Embryonic facial prominence (tissue), 1 donor: ENCODE data around the gene SPANXN5.
"Not testable (repeated sequence)": the region's sequence is repeated elsewhere in the genome, so short reads cannot be mapped to it uniquely, and the experiment has no call there.

Experiments
- DNase-seq: peaks from one replicate; pipeline ENCODE4 v3.0.0-alpha.2; 2016; ENCODE audit errors: extremely low spot score

The SPANXN5 gene, protein sequence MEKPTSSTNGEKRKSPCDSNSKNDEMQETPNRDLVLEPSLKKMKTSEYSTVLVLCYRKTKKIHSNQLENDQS

DNA sequence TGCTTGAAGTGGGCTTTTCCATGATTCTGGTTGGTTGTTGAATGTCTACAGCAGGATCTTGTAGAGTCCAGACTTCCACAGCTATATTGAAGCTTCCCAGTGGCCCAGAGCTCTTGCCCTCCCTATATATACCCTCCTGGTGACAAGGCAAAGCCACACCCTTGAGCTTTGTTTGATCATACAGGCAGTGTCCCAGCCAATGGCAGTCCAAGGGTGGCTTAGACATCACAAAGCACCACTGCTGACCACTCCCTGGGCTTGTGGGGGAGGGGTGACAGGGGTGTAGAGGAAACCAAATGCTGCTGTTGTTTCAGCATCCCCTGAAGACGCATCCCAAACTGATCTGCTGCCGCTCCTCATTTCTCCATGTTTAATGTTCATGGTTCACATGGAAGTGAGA lies at the start of gene SPANXN5:
TSS of gene SPANXN5 (minus strand) at position 101 of the 400 bp plus-strand sequence. CDS start at position 22, 79 bp downstream.
- DNase-seq, result not testable (repeated sequence)

DNA sequence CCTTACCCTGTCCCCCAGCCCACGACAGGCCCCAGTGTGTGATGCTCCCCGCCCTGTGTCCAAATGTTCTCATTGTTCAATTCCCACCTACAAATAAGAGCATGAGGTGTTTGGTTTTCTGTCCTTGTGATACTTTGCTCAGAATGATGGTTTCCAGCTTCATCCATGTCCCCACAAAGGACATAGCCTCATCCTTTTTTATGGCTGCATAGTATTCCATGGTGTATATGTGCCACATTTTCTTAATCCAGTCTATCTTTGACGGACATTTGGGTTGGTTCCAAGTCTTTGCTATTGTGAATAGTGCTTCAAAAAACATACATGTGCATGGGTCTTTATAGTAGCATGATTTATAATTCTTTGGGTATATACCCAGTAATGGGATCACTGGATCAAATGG lies 46.4 kb upstream of the SPANXN5 start:
- DNase-seq, result not testable (repeated sequence)

DNA sequence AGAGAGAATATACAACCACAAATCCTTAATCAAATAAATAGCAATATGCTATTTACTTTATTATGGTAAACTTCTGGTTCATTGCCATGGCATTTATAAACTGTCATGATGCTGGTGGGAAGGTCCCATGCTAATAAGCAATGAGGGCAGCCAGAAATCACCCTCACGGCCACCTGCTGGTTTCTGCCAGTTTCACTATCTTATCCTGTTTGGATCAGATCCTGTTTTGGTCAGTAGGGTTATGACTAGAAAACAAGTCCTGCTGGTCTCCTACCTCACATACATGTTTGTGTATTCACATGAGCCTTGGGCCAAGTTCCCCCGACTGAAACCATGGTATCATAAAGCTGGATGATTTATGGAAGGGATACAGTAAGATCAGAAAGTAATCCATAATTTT lies 41.9 kb upstream of the SPANXN5 start:
- no peak for DNase-seq

DNA sequence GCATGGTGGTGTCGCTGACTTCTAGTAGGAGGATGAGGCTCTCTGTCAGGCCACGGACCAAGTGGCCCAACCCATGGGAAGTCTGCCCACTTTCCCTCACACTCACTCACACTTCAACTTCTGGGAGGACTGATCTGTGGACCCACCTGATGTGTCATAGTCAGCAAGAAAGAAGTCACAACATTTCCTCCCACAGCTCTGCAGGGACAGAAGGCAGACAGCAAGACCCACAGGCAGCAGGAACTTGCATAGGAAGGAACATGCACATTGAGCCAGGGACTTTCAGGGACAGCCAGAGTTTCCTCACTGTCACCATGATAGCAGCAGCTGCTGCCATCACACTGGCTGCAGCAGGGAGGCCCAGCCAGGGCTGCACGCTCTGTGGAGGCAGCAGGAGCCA lies 33.3 kb upstream of the SPANXN5 start:
- no peak for DNase-seq

DNA sequence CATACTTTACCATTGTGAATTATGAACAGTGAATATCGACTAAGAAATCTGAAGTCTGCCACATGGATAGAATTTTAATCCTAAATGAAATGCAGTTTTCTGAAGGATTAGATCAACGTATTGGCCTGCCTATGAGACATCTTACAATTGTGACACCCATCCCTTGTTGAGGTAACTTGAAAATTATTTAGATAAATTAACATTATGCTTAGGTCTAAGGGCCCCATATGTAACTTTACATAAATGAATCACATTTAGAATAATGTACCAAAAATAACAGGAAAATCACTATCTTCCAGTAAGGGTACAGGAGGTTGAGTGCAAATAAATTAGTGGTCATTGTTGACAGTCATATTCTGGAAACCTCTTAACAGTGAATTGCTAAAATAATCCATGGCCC lies 27.4 kb upstream of the SPANXN5 start:
- no peak for DNase-seq

DNA sequence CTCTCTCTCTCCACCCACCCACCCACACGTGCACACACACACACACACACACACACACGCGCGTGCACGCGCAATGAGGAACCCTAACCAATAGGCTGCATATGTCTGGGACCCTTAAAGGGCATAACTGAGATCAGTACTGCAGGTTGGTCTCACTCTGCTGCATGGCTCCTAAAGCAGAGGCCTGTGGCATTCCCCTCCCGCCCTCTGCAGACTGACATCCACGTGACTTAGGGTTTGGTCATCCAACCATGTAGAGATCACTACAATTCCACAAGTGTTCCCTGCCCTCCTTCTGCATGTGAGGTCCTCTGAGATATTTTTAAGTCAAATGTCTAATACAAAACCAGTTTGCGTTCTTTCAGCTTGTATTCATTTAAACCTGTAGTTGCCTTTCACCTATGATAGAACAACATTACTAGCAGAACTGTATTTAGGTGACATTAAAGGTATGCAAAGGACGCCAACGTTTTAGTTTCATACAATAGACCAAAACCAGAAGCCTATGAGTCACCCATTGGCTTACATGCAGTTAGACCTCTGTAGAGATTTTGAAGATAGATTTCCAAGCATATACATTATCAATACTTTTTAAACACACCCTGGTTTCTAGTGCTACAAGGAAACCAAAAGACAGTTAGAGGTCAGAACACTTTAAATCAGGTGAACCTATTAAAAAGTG lies 24.0 kb upstream of the SPANXN5 start:
- DNase-seq, result no peak

DNA sequence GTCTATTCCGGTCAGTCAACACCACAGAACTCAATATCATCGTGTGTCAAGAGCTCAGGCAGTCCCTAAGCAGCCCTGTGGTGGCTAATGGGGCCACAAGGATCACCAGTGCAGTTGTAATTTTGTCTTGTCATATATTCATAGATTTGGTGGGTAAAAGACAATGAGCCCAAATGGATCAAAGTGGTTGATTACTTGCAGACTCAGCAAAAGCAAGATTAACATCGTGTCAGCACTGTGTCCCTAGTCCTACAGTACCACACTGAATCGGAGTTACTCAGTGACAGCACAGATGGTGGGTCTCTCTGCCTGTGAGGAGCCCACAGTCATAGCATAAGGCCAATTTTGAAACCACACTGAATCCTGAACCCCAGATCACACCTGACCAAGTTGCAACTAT lies 22.6 kb upstream of the SPANXN5 start:
- DNase-seq, result no peak

DNA sequence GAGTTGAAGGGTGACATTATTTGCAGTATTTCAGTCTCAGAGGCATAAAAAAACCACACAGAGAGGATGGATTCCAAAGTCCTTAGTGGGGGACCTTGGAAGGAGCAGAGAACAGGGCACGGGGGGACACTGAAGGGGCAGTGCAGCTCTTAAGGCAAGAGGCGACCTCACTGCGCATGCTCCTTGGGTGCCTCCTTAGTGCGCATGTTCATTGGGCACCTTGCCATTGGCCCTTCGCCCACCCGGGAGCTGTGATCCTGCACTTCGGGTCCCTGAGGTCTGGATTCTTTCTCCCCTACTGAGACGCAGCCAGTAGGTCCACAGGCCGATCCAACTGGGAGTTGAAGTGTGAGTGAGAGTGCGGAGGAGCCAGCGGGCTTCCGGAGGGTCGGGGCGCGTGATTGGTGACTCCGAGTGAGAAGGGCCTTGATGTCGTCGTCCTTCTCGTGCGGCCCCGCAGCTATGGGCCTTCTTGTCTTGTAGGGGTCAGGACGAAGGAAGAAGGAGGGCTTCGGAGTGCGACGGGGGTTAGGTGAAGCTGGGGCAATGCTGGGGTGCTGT lies 13.9 kb upstream of the SPANXN5 start, which contains the start of gene XAGE5:
TSS of gene XAGE5 (plus strand) at position 223 of the 561 bp plus-strand sequence. CDS start 1,280 bp downstream, outside the sequence.
- no peak for DNase-seq

DNA sequence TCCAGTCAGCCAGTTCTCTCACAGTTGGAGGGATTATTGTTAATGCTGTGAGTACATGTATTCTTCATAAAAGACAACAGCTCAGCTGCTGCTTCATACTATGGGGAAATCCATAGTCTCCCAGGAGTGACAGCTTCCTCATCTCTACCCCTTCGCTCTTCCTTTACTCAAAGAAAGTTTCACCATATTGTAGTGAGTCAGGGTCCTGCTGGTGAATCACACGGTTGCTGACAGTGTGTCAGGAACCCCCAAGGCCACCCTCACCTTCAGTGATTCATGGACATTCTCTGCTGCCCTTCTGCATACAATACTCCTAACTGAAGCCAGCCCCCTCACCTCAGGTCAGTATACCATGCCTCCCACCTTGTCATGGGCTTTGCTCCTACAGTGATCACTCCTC lies 7.6 kb upstream of the SPANXN5 start:
- DNase-seq, result not testable (repeated sequence)

DNA sequence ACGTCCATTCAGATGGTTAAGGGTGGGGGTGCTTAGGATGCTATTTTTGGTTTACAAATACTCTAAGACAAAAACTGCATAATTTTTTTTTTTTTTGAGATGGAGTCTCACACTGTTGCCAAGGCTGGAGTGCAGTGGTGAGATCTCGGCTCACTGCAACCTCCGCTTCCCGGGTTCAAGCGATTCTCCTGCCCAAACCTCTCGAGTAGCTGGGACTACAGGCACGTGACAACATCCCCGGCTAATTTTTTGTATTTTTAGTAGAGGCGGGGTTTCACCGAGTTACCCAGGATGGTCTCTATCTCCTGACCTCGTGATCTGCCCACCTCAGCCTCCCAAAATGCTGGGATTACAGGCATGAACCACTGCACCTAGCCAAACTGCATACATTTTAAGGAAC lies 23.7 kb downstream of the SPANXN5 start:
- not testable (repeated sequence) for DNase-seq

DNA sequence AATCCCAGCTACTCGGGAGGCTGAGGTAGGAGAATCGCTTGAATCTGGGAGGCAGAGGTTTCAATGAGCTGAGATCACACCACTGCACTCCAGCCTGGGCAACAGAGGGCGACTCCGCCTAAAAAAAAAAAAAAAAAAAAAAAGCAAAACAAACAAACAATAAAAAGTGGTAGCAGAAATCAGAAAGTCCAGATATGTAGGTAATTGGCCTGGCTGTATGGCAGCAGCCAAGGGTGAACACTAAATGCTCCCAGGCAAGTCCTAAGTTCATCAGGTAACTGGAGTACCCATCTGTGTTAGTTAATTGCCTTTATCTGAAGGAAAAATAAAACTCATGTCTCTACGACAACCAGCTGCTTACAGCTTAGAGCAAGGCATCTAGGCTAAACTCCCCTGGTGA lies 31.2 kb downstream of the SPANXN5 start:
- not testable (repeated sequence) for DNase-seq

DNA sequence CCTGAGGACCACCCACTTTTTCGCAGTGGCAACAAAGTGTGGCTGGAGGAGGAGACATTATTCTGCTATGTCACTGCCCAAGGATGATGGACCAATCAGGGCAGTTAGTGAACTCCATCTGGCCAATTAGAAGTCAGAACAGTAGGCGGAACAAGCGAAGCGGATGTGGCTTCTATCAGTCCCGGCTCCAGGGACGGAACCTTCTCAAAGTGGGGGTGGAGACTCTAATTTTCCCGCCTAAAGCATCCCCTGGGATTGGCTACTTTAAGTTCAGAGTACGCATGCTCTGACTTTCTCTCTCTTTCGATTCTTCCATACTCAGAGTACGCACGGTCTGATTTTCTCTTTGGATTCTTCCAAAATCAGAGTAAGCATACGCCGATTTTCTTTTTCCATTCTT lies 46.3 kb downstream of the SPANXN5 start, which contains the start of gene SSX2B:
TSS of gene SSX2B (plus strand) at position 301 of the 400 bp plus-strand sequence. CDS start 1,429 bp downstream, outside the sequence.
- not testable (repeated sequence) for DNase-seq
